HG03139 (cell line): ENCODE measurements around the gene OR56A4.

Experiments
- ATAC-seq: cut with Tn5 transposase; IDR thresholded peaks from one replicate; pipeline ENCODE4 v1.9.1; 2021; ENCODE audit not compliant: unreplicated experiment

The OR56A4 gene, protein sequence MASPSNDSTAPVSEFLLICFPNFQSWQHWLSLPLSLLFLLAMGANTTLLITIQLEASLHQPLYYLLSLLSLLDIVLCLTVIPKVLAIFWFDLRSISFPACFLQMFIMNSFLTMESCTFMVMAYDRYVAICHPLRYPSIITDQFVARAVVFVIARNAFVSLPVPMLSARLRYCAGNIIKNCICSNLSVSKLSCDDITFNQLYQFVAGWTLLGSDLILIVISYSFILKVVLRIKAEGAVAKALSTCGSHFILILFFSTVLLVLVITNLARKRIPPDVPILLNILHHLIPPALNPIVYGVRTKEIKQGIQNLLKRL

DNA sequence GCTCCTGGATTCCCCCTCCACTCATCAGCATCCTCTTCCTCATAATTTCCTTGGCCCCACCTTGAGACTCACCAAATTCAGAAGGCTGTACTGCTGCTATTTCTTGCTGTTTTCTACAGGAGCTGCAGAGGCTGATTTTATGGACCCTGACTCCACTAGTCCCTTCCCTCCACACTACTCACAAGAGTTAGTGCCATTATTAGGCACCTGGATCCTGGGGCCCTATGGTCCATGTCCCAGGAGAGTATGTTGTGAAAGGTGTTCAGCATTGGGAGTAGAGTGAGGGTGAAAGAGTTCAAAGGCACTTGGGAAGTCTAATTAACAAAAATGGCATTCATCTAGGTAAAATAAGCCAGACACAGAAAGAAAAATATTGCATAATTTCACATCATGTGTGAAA is at the start of gene OR56A4:
Gene OR56A4, minus strand, starts transcription at position 101 of the 400 bp plus-strand sequence. CDS start 3,954 bp downstream, outside the sequence.
- ATAC-seq: no peak

DNA sequence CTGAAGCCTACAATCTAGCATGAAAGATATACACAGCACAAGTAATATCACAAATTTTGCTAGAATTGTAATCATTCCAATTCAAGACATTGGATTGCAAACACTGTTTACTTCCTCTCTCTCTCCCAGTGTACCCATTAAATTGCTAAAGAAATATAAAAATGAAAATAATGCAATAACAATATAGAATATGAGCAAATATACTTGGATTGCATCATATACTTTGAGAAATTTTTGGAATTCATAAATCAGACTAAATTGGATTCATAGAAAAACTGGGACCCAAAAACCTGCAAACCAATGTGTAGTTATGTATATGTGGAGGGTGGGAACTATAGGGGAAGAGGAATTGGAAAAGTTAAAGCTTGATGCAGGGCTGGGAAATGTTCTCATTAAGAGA is 48.8 kb upstream of the OR56A4 start:
- ATAC-seq: no peak

DNA sequence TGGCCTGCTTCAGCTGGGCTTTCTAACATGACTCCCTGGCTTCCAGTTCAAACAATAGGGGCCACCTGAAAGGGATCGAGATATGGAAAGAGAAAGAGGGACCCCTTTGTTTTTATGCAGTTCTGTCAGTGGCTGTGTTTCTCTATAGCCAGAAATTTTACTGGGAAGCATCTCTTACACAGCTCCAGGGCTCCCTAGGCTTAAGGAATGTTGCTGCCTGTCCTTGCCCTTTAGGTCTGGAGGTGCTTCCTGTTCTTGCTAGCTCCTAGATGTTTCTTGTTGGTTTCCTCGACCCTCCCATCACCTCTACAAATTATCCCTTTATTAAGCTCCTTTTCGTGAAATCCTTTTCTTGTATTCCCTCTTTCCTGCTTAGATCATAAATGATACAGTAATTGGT is 45.6 kb upstream of the OR56A4 start:
- no peak for ATAC-seq

DNA sequence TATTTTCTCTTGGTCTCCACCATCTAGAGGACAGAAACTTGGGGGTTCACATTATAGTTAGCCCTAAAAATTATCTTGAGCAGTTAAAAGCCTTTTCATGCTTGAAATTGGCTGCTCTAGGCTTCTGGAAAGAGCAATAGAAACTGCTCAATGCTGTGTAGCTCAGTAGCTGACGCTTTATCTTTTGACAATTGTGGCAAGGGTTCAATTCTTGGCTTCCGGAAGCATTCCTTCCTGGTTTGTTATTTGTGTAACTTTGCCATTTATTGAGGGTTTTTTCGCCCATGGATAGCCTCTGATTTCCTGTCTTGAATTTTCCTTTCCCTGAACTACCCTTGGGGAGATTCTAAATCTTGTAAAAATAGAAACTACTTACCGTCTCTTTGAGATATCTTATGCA is 34.1 kb upstream of the OR56A4 start:
- ATAC-seq: no peak

DNA sequence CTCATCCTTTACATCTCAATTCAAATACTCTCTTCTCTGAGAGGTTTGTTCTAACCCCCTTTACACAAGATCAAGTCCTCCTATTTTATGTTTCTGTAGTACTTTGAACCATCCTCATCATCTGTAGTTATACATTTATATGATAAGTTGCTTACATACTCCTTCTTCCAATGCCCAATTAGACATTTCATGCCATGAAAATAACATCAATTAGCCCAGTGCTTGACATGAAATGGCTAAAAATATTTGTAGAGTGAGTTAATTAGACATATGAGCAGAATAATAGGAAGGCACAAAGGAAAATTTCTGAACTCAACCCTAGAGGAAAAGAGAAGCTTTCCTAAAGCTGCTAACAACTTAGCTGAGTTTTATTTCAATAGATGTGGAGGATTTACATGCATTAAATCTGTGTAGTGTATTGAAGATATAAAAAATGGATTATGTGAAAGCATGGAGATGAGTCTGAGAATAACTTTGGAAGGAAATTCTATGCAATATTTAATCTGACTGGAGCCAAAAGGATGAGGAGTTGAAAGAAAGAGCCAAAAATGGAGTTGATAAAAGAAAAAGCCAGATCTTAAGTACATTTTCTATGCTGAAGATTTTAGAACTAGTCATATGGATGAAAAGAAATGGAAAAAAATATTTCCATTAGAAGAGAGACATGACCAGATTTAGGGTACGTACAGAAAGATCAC is 24.1 kb upstream of the OR56A4 start, which contains the start of gene OR56A1:
Gene OR56A1, minus strand, starts transcription at position 51 of the 698 bp plus-strand sequence. CDS start 3,066 bp downstream, outside the sequence.
- ATAC-seq: no peak

DNA sequence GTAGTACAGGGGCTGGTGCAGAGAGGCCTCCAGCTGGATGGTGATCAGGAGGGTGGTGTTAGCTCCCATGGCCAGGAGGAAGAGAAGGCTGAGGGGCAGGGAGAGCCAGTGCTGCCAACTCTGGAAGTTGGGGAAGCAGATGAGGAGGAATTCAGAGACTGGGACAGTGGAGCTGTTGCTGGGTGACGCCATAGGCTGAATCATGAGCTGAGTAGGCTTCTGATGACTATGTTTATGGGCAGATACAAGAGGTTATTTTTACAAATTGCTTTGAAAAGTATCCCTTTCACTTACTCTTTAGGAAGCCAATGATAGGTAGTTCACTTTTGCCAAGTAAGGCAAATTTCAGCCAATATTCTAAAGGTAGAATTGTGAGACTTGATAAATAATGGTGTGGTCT is 20.8 kb upstream of the OR56A4 start:
- no peak for ATAC-seq

DNA sequence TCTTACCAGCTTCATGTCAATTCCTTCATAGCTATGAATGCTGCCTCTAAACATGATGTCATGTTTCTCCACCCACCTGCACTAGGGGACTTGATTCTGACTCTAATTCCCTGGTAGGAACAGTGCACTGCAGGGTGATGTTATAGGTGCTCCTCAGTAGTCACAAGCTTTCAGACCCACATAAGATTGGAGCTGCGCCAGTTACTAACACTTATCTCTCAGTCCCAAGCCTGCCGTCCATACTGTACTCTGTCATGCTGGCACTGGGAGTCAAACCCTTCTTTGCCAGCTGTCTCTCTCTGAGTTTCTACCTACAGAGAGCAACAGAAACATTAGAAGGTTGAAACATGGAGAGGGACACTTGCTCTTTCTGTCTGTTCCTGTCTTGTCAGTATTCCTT is 18.3 kb upstream of the OR56A4 start:
- ATAC-seq: no peak

DNA sequence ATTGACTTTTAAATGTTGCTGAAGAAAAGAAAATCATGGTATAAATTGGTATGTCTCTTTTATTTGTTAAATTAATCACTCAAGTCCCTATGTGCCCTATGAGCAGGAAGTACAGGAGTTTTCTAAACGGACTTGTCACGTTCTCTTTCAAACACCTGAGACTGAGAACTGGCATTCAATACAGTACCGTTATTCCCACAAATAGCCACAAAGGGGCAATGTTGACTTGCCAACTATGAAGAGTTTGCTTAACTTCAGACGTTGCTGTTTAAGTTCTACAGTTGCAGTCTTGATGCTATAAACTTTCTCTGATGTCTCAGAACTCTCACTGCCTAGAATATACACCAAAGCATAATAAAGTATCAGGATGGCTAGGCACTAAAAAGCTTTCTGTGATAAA is 16.2 kb upstream of the OR56A4 start:
- ATAC-seq: no peak

DNA sequence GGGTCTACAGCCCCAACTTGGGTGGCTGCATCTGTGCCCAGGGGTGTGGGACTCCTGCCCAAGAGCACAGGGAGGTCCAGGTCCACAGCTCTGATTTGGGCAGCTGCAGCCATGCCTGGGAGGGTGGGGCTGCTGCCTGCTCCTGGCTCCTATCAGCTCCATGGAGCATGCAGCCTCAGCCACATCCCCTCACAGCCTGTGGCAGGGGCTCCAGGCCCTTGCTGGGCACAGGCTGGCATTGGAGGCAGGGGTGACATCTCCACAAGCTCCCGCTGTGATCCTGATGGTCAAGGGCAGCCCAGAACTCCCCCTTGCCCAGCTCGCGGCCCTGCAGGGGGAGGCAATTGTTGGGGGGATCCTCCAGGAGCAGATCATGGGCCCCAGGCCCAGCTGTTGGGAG is 6.3 kb upstream of the OR56A4 start:
- no peak for ATAC-seq

DNA sequence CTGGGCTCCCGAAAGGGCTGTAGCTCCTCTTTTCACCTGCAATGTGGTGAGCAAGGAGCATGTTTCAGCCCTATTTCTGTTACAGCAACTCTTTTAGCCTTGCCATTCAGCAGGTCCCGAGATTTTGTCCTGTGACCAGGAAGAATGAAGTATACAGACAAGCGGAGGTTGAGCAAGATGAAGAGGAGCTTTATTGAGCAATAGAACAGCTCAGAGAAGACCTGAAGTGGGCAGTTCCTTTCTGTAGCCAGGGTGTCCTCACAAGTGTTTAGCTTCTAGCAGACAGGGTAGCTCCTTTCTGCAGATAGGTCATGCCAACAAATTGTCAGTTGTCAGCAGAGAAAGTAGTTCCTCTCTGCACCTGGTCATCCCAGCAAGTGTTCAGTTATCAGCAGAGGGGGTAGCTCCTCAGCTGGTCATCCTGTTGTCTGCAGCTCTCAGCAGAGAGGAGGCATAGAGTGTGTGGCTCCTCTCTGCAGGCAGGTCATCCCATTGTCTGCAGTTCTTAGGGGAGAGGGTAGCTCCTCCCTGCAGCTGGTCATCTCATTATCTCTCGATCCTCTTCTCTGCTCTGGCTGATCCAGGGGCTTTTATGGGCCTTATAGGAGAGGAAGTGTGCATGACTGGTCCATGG is 5.4 kb upstream of the OR56A4 start:
- ATAC-seq: no peak

DNA sequence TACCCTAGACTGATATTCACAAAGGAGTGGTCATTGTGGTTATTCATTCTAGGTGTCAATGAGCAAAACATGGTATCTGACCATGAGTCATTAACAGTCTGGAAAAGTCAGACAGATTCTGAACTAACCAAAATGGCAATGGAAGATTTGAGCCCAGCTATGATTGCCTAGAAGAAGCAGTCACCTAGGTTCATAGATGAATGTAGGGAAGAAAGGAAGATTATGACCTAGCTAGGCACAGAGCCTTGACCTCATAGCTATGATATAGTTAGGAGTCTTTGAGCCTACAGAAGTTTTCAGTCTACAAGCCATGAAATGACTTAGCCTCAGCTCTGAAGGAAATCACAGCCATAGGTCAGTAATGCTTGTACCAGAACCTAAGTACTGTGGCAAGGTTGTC is 351 bp downstream of the OR56A4 start:
- ATAC-seq: no peak

DNA sequence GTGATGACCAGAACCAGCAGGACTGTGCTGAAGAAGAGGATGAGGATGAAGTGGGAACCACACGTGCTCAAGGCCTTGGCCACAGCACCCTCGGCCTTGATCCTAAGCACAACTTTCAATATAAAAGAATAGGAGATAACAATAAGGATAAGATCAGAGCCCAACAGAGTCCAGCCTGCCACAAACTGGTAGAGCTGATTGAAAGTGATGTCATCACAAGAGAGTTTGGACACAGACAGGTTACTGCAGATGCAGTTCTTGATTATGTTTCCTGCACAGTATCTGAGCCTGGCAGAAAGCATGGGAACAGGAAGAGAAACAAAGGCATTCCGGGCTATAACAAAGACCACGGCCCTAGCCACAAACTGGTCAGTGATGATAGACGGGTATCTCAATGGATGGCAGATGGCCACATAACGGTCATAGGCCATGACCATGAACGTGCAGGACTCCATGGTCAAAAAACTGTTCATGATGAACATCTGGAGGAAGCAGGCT is 4.5 kb downstream of the OR56A4 start:
- ATAC-seq: no peak

DNA sequence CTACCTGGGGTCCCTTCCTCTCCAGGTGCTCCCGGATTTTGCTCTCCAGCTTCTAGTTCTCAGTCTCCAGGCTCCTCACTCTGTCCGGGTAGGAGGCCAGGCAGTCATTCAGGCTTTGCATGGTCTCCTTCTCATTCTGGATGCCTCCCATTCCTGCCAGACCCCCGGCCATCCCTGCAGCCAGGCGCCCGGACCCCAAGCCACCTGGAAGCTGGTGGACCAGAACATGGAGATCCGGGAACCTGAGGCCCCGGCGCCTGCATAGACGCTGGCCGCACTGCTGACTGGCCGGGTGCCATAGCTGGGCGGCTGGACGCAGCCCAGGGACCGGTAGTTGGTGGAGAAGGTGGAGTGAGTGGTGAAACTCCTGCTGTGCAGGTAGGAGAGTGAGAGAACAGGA is 12.0 kb downstream of the OR56A4 start:
- ATAC-seq: no peak

DNA sequence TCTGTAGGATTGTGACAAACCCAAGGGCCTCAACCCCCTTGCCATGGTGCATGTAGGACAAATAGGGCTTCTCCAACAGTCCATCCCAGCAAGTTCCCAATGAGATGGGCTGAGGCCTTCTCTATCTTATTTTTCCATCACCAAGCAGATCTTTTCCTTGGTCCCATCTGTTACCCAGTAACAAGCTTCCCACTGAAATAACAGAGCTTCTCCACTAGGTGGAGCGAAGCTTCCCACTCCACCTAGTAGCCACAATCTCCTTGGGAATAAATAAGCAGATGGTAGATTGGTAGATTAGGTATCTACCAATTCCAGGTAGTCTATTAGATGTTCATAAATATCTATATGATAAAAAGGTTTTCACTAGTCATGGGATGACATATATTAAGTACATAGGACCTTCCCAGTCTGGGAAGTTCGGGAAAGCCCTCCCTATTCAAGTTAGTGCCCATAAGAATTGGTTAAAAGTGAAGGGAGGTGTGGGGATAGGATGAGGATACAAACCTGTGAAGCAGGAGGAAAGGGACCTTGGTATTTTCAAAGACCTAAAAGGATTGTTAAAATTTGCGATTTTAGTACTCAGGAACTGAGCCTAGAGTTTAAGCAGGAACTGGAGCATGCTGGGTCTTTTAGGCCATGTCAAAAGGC is 14.0 kb downstream of the OR56A4 start:
- no peak for ATAC-seq

DNA sequence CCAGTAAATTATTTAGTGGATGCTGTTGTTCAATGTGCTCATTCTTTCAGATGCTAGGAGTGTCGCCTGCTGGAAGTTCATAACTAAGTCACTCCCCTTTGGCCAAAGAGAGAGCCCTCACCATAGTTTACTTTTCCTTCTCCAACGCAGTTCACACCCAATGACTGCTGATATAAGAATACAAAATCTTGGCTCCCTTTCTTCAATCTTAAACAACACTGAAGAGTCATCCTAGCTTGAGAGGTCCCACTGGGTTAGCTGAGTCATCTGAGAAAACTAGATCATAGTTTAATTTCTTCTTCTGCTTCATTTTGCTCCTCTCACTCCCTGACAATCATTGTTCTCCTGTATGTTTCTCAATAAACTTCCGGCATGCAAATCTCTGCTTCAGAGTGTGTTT is 14.6 kb downstream of the OR56A4 start:
- ATAC-seq: no peak

DNA sequence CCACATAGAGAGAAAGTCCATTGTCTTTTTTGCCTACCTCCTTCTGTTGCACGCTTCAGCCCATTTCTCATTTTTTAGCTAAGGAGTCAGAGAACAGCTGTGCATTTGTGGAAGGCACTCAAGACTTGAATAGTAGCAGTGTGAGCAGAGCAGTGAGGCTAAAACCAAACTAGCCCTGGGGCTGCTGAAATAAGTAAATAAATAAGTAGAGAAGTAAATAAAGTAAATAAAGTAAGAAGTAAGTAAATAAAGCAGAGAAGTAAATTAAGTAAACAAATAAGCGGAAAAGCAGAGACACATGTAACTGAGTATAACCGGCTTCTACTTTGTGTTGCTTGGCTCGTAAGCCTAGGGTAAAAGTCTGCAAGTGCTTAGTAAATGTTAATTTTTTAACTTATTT is 17.5 kb downstream of the OR56A4 start:
- no peak for ATAC-seq

DNA sequence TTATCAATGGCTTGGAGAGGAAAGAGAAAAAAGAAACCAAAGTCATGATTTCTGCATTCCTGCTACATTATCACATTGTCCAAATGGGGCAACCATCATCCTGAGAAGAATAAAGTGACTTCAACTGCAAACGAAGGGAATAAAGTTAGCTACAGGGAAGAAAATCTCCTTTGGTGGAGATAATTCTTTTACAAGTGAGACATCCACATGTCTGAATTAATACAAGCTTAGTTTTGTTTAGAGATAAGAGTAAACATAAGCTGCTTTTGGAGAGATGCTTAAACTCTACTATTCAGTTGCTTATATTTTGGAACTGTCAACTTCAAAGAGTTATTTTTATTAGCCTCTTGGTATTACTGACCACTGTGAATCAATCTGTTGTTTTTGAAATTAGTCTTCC is 19.9 kb downstream of the OR56A4 start, which contains the start of gene OR52L1:
Gene OR52L1, minus strand, starts transcription at position 101 of the 400 bp plus-strand sequence. Its CDS starts 55 bp downstream, at position 46.
- ATAC-seq: no peak

DNA sequence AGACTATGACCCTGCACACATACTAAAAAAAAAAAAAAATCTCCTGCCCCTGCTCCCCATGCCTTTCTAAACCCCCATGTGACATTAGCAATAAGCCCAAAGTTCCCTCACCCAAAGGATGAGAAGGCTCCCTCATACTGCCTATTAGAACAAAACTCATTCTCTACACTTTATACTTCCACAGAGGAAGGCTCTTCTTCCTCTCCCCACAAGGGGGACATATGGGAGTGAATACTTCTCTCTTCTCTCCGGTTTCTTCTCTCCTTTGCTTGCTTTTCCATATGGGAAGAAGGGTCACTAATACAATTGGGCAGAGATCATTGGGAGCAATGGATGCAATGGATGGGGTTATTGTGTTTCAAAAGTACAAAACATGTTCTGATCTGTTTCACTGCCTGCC is 23.3 kb downstream of the OR56A4 start:
- ATAC-seq: no peak

DNA sequence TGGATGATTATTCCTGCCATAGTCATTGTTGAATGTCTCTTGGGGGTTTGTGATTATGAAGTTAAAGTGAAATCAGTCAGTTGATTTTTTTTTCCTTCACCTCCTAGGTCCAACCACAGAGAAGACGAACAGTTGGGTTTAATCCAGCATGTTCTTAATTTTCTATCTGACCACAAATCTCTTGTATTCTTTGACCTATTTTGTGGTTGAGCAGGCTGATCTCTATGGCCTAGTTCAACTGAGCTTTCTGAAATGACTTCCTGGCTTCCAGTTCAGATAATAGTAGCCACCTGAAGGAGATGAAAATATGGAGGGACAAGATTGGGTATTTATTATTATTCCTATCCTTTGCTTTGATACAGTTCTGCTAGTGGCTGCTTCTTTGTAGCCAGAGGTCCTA is 33.2 kb downstream of the OR56A4 start:
- ATAC-seq: no peak

DNA sequence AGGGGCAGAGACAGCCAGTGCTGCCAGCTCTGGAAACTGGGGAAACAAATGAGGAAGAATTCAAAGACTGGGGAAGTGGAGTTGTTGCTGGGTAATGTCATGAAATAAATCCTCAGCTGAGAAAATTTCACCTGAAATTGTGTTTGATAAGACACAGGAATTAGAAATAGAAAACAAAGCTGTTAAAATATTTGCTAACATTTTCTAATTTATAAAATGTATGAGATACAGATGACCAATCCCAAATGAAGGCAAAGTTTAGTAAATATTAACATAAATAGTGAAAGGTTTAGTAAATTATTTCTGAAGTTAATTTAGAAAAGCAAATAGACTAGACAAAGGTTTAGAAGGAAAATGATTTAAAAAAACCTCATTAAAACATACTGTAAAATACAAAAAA is 38.4 kb downstream of the OR56A4 start, which contains the start of gene OR56A5:
Gene OR56A5, minus strand, starts transcription at position 101 of the 400 bp plus-strand sequence. Its CDS starts 0 bp downstream, at position 101.
- no peak for ATAC-seq

DNA sequence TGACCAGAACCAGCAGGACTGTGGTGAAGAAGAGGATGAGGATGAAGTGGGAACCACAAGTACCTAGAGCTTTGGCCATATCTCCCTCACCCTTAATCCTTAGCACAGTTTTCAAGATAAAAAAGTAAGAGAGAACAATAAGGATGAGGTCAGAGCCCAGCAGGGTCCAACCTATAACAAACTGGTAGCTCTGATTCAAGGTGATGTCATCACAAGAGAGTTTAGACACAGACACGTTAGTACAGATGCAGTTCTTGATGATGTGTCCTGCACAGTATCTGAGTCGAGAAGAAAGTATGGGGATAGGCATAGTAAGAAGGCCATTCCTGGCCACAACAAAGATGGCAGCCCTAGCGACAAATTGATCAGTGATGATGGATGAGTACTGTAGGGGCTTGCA is 39.0 kb downstream of the OR56A4 start:
- ATAC-seq: no peak
